HepG2 (cell line): ENCODE measurements around the gene MTIF2. TPM values are rescaled to one million over a fixed set of nuclear protein-coding genes. Genes with fewer than 3 reads are reported as not detected.
A peak's percentile ranks its signal among the peaks of the same experiment; 100 is the strongest.

Source experiments
- AKAP8 ChIP-seq: sonication (generic); formaldehyde crosslinking; IDR thresholded peaks from 2 replicates; pipeline ENCODE4 v1.5.1; 2020; ENCODE audit warnings: mild to moderate bottlenecking, missing genetic modification reagents
- CENPT ChIP-seq: sonication (generic); formaldehyde crosslinking; IDR thresholded peaks from 2 replicates; pipeline ENCODE4 v1.8.0; 2022; ENCODE audit warnings: low read depth, mild to moderate bottlenecking, moderate library complexity, missing genetic modification reagents
- ETV5 ChIP-seq: IDR thresholded peaks from 2 replicates; pipeline ENCODE4 v1.6.1; 2018; ENCODE audit warnings: missing biosample characterization, missing genetic modification reagents, inconsistent platforms, borderline replicate concordance
- GPN1 ChIP-seq: sonication (generic); formaldehyde crosslinking; IDR thresholded peaks from 2 replicates; pipeline ENCODE4 v1.5.1; 2020; ENCODE audit warnings: missing genetic modification reagents, borderline replicate concordance
- HNRNPH1 ChIP-seq: fragments of 200-400 bp; formaldehyde crosslinking; optimal IDR thresholded peaks from 2 replicates; pipeline ENCODE3; 2017; ENCODE audit warnings: mild to moderate bottlenecking, low read depth, low read length
- JUND ChIP-seq: sonication (generic); formaldehyde crosslinking; IDR thresholded peaks from 2 replicates; pipeline ENCODE4 v1.8.0; 2022; ENCODE audit warnings: mild to moderate bottlenecking, missing genetic modification reagents
- NCOA5 ChIP-seq: sonication (generic); formaldehyde crosslinking; IDR thresholded peaks from 2 replicates; pipeline ENCODE4 v1.4.0; 2020; ENCODE audit warnings: missing genetic modification reagents
- PRDM10 ChIP-seq: sonication (generic); formaldehyde crosslinking; IDR thresholded peaks from 2 replicates; pipeline ENCODE4 v1.4.0; 2020; ENCODE audit warnings: low read depth, missing genetic modification reagents
- TEF ChIP-seq: sonication (generic); formaldehyde crosslinking; IDR thresholded peaks from 2 replicates; pipeline ENCODE4 v1.5.0; 2020; ENCODE audit warnings: missing genetic modification reagents
- TRIM24 ChIP-seq: sonication (generic); formaldehyde crosslinking; IDR thresholded peaks from 2 replicates; pipeline ENCODE4 v1.8.0; 2022; ENCODE audit warnings: mild to moderate bottlenecking, missing genetic modification reagents
- XRCC5 ChIP-seq: fragments of 200-400 bp; formaldehyde crosslinking; optimal IDR thresholded peaks from 2 replicates; pipeline ENCODE3; 2017; ENCODE audit warnings: mild to moderate bottlenecking, low read length
- YEATS2 ChIP-seq: sonication (generic); formaldehyde crosslinking; IDR thresholded peaks from 2 replicates; pipeline ENCODE4 v1.4.0; 2020; ENCODE audit warnings: missing genetic modification reagents, borderline replicate concordance
- ZKSCAN8 ChIP-seq: IDR thresholded peaks from 2 replicates; pipeline ENCODE4 v1.6.1; 2016; ENCODE audit warnings: borderline replicate concordance, missing genetic modification reagents, missing compliant biosample characterization
- ZNF430 ChIP-seq: sonication (generic); formaldehyde crosslinking; IDR thresholded peaks from 2 replicates; pipeline ENCODE4 v1.9.0; 2021; ENCODE audit warnings: mild to moderate bottlenecking, missing genetic modification reagents
- ZNF652 ChIP-seq: IDR thresholded peaks from 2 replicates; pipeline ENCODE4 v1.6.1; 2016; ENCODE audit warnings: low read depth, borderline replicate concordance
- ZNF724P ChIP-seq: sonication (generic); formaldehyde crosslinking; IDR thresholded peaks from 2 replicates; pipeline ENCODE4 v1.8.0; 2022; ENCODE audit warnings: missing genetic modification reagents, borderline replicate concordance
- ZNF766 ChIP-seq: sonication (generic); formaldehyde crosslinking; IDR thresholded peaks from 2 replicates; pipeline ENCODE4 v1.5.0; 2020; ENCODE audit warnings: missing genetic modification reagents, borderline replicate concordance
- ZSCAN9 ChIP-seq: IDR thresholded peaks from 2 replicates; pipeline ENCODE4 v1.6.1; 2016; ENCODE audit warnings: borderline replicate concordance
- polyA plus RNA-seq, 8 experiments: library from polyadenylated mRNA; depleted of rRNA in 3 of 8; stranded (reverse) in 7 of 8; unstranded in 1 of 8; fragments of >200 nt; fragmentation: Illumina TruSeq in 4 of 8; extraction: Trizol in 4 of 8; gene quantifications; 2 replicates each; pipeline versions ENCODE4 v1.2.1 to v1.2.3, GENCODE V29; 2011 to 2016; ENCODE audit warnings: low read depth in 4 of 8, missing spikeins in 1 of 8, mixed read lengths in 1 of 8; ENCODE audit not compliant: insufficient read depth in 1 of 8
- total RNA-seq, 5 experiments: library from RNA; depleted of rRNA; stranded (reverse); fragments of >200 nt; fragmentation: Illumina TruSeq; extraction: Trizol; gene quantifications; 2 replicates each; pipeline ENCODE4 v1.2.3, GENCODE V29; 2016; ENCODE audit warnings: low read depth in 1 of 5
- TF ChIP-seq, protein P1 (sequence below): sonication (generic); formaldehyde crosslinking; IDR thresholded peaks from 2 replicates; pipeline ENCODE4 v1.4.0; 2020; ENCODE audit warnings: missing genetic modification reagents, mild to moderate bottlenecking, borderline replicate concordance
- TF ChIP-seq, protein P2 (sequence below): sonication (generic); formaldehyde crosslinking; IDR thresholded peaks from 2 replicates; pipeline ENCODE4 v1.4.0; 2020; ENCODE audit warnings: mild to moderate bottlenecking, missing genetic modification reagents
- TF ChIP-seq, protein P3 (sequence below): sonication (generic); formaldehyde crosslinking; IDR thresholded peaks from 2 replicates; pipeline ENCODE4 v1.8.1; 2023; ENCODE audit warnings: missing genetic modification reagents, inconsistent platforms, borderline replicate concordance

Gene MTIF2
- total and polyA plus RNA-seq, 2 of the 13 experiments (the other 11 are each of a cell fraction or from before 2014, with no cell fraction given) = 32.1 to 92.1 TPM

GRCh38 chr2:55268907-55269644 is at the start of gene MTIF2 (continued):
- TF ChIP-seq, protein P1, sequence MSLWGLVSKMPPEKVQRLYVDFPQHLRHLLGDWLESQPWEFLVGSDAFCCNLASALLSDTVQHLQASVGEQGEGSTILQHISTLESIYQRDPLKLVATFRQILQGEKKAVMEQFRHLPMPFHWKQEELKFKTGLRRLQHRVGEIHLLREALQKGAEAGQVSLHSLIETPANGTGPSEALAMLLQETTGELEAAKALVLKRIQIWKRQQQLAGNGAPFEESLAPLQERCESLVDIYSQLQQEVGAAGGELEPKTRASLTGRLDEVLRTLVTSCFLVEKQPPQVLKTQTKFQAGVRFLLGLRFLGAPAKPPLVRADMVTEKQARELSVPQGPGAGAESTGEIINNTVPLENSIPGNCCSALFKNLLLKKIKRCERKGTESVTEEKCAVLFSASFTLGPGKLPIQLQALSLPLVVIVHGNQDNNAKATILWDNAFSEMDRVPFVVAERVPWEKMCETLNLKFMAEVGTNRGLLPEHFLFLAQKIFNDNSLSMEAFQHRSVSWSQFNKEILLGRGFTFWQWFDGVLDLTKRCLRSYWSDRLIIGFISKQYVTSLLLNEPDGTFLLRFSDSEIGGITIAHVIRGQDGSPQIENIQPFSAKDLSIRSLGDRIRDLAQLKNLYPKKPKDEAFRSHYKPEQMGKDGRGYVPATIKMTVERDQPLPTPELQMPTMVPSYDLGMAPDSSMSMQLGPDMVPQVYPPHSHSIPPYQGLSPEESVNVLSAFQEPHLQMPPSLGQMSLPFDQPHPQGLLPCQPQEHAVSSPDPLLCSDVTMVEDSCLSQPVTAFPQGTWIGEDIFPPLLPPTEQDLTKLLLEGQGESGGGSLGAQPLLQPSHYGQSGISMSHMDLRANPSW (CRISPR knock-in tag) = peak; percentile 98
- TF ChIP-seq TEF (CRISPR knock-in tag) (0 out of 2 replicates have a peak, but pooled peaks have one; percentile 47), NCOA5 (CRISPR knock-in tag) (no peak), YEATS2 (CRISPR knock-in tag) (peak; percentile 99), ZKSCAN8 (CRISPR knock-in tag) (peak; percentile 91; the same call in 1 of the 2 replicates), JUND (CRISPR knock-in tag) (peak; percentile 81), ZNF724P (CRISPR knock-in tag) (peak; percentile 88; the same call in 1 of the 2 replicates), GPN1 (no peak), ZNF652 (CRISPR knock-in tag) (peak; percentile 69; the same call in 1 of the 2 replicates), ETV5 (peak; percentile 97), ZSCAN9 (CRISPR knock-in tag) (peak; percentile 92), HNRNPH1 (peak; percentile 94), TRIM24 (CRISPR knock-in tag) (no peak), PRDM10 (CRISPR knock-in tag) (peak; percentile 90), ZNF766 (CRISPR knock-in tag) (peak; percentile 99), ZNF430 (peak; percentile 78; the same call in 1 of the 2 replicates), XRCC5 (peak; percentile 99), CENPT (CRISPR knock-in tag) (peak; percentile 95), AKAP8 (peak; percentile 66)
- TF ChIP-seq, protein P2, sequence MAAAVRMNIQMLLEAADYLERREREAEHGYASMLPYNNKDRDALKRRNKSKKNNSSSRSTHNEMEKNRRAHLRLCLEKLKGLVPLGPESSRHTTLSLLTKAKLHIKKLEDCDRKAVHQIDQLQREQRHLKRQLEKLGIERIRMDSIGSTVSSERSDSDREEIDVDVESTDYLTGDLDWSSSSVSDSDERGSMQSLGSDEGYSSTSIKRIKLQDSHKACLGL (CRISPR knock-in tag) = peak; percentile 89
- TF ChIP-seq, protein P3, sequence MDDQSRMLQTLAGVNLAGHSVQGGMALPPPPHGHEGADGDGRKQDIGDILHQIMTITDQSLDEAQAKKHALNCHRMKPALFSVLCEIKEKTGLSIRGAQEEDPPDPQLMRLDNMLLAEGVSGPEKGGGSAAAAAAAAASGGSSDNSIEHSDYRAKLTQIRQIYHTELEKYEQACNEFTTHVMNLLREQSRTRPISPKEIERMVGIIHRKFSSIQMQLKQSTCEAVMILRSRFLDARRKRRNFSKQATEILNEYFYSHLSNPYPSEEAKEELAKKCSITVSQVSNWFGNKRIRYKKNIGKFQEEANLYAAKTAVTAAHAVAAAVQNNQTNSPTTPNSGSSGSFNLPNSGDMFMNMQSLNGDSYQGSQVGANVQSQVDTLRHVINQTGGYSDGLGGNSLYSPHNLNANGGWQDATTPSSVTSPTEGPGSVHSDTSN (CRISPR knock-in tag) = no peak
